ENCODE data around the gene PSMC3. TPM values are rescaled to one million over a fixed set of nuclear protein-coding genes. Genes with fewer than 3 reads are reported as not detected.
"Not testable (repeated sequence)": the region's sequence is repeated elsewhere in the genome, so short reads cannot be mapped to it uniquely, and the experiment has no call there.

Gene PSMC3
- total and polyA plus RNA-seq, 7 experiments from 2014 or later: 42.2 to 149 (median 59.2) TPM

GRCh38 chr11:47466701-47467250, 40.5 kb upstream of the PSMC3 start:
- Histone ChIP-seq H3K27ac (ENCODE audit: low read depth, low read length) (no peak overlapping the region), H3K4me3 (ENCODE audit: low read length) (no peak overlapping the region), H3K4me1 (ENCODE audit: control insufficient read depth in 2 of 2, insufficient read depth in 2 of 2, low read length in 2 of 2) (no peaks in the 10 kb centered on the region), H3K36me3 (ENCODE audit: control insufficient read depth in 2 of 3, insufficient read depth in 3 of 3, low read length in 3 of 3) (peaks cover 2 to 70% (median 6%) of the 10 kb centered on the region in 3 experiments), H3K27me3 (ENCODE audit: control insufficient read depth in 2 of 2, insufficient read depth in 2 of 2, low read length in 2 of 2) (no peaks in the 10 kb centered on the region), H3K9me3 (ENCODE audit: control insufficient read depth in 2 of 3, low read length in 3 of 3) (no peaks in the 10 kb centered on the region)
- Mint-ChIP-seq H3K4me3 (no peak overlapping the region), H3K4me1 (peaks cover 0 to 12% (median 9%) of the 10 kb centered on the region in 7 donors), H3K27ac (peak overlapping the region in 6 of 9 donors; percentile 19 to 65 (median 36)), H3K9me3 (no peaks in the 10 kb centered on the region), H3K27me3 (no peaks in the 10 kb centered on the region), H3K36me3 (peaks cover 0 to 34% (median 11%) of the 10 kb centered on the region in 5 donors)
- ATAC-seq: no peak
- ChIA-PET CTCF (no interaction called here), POLR2A (interaction anchor here (0.6 kb wide), 1 partner anchor 398 kb away, joined by 3 read pairs; no protein-coding TSS in a partner anchor)
- intact Hi-C loops (cut with micrococcal nuclease): no loop called here
- no peak for DNase-seq

GRCh38 chr11:47466201-47466600, 40.0 kb upstream of the PSMC3 start:
- no peak for DNase-seq
- CTCF ChIA-PET: no interaction called here
- intact Hi-C loops (cut with micrococcal nuclease): no loop called here
- ATAC-seq: no peak
- no peak overlapping the region for H3K27ac ChIP-seq (ENCODE audit: low read depth, low read length)
- no peaks in the 10 kb centered on the region for H3K9me3 ChIP-seq (ENCODE audit: control insufficient read depth in 2 of 3, low read length in 3 of 3)
- H3K4me3 ChIP-seq (ENCODE audit: low read length): no peak overlapping the region
- POLR2A ChIA-PET: interaction anchor here (0.6 kb wide), 2 partner anchors 398 to 682 kb away, joined by 3 read pairs; no protein-coding TSS in a partner anchor
- H3K27me3 ChIP-seq (ENCODE audit: control insufficient read depth in 2 of 2, insufficient read depth in 2 of 2, low read length in 2 of 2): no peaks in the 10 kb centered on the region
- H3K9me3 Mint-ChIP-seq: no peaks in the 10 kb centered on the region
- peaks cover 0 to 31% (median 11%) of the 10 kb centered on the region in 5 donors for H3K36me3 Mint-ChIP-seq
- H3K27me3 Mint-ChIP-seq: no peaks in the 10 kb centered on the region
- no peak overlapping the region for H3K4me3 Mint-ChIP-seq
- peak overlapping the region in 2 of 9 donors; percentile 7 to 77 for H3K27ac Mint-ChIP-seq
- H3K4me1 Mint-ChIP-seq: peaks cover 0 to 12% (median 9%) of the 10 kb centered on the region in 7 donors
- peaks cover 0 to 65% (median 6%) of the 10 kb centered on the region in 3 experiments for H3K36me3 ChIP-seq (ENCODE audit: control insufficient read depth in 2 of 3, insufficient read depth in 3 of 3, low read length in 3 of 3)
- no peaks in the 10 kb centered on the region for H3K4me1 ChIP-seq (ENCODE audit: control insufficient read depth in 2 of 2, insufficient read depth in 2 of 2, low read length in 2 of 2)

GRCh38 chr11:47464483-47464882, 38.2 kb upstream of the PSMC3 start:
- no peak for ATAC-seq
- peaks cover 0 to under 1% (median 0%) of the 10 kb centered on the region in 11 donors for H3K9me3 Mint-ChIP-seq
- H3K36me3 Mint-ChIP-seq: peaks cover 0 to 23% (median 9%) of the 10 kb centered on the region in 5 donors
- no peak overlapping the region for H3K4me3 ChIP-seq (ENCODE audit: low read length)
- H3K4me3 Mint-ChIP-seq: no peak overlapping the region
- H3K27ac ChIP-seq (ENCODE audit: low read depth, low read length): no peak overlapping the region
- peaks cover 0 to 50% (median 2%) of the 10 kb centered on the region in 3 experiments for H3K36me3 ChIP-seq (ENCODE audit: control insufficient read depth in 2 of 3, insufficient read depth in 3 of 3, low read length in 3 of 3)
- no peak for DNase-seq
- intact Hi-C loops (cut with micrococcal nuclease): no loop called here
- no peaks in the 10 kb centered on the region for H3K4me1 ChIP-seq (ENCODE audit: control insufficient read depth in 2 of 2, insufficient read depth in 2 of 2, low read length in 2 of 2)
- H3K9me3 ChIP-seq (ENCODE audit: control insufficient read depth in 2 of 3, low read length in 3 of 3): no peaks in the 10 kb centered on the region
- H3K27me3 ChIP-seq (ENCODE audit: control insufficient read depth in 2 of 2, insufficient read depth in 2 of 2, low read length in 2 of 2): no peaks in the 10 kb centered on the region
- H3K27ac Mint-ChIP-seq: no peak overlapping the region
- ChIA-PET CTCF (interaction anchor here (0.6 to 1.9 kb wide), 2 partner anchors 10 to 13 kb away, joined by 3 to 8 read pairs; no protein-coding TSS in a partner anchor), POLR2A (no interaction called here)
- peaks cover 0 to 10% (median 8%) of the 10 kb centered on the region in 7 donors for H3K4me1 Mint-ChIP-seq
- H3K27me3 Mint-ChIP-seq: no peaks in the 10 kb centered on the region

GRCh38 chr11:47461876-47462275, 35.6 kb upstream of the PSMC3 start:
- no peak overlapping the region for H3K4me3 ChIP-seq (ENCODE audit: low read length)
- H3K27me3 ChIP-seq (ENCODE audit: control insufficient read depth in 2 of 2, insufficient read depth in 2 of 2, low read length in 2 of 2): no peaks in the 10 kb centered on the region
- H3K27ac ChIP-seq (ENCODE audit: low read depth, low read length): no peak overlapping the region
- no peaks in the 10 kb centered on the region for H3K9me3 ChIP-seq (ENCODE audit: control insufficient read depth in 2 of 3, low read length in 3 of 3)
- peaks cover 0 to 26% (median 0%) of the 10 kb centered on the region in 3 experiments for H3K36me3 ChIP-seq (ENCODE audit: control insufficient read depth in 2 of 3, insufficient read depth in 3 of 3, low read length in 3 of 3)
- ChIA-PET POLR2A (no interaction called here), CTCF (interaction anchor here (1.2 kb wide), 1 partner anchor 9 kb away, joined by 3 read pairs; no protein-coding TSS in a partner anchor)
- peaks cover 0 to 6% (median 3%) of the 10 kb centered on the region in 5 donors for H3K36me3 Mint-ChIP-seq
- peak overlapping the region in 5 of 9 donors; percentile 17 to 87 (median 67) for H3K27ac Mint-ChIP-seq
- DNase-seq (no peak), ATAC-seq (no peak)
- intact Hi-C loops (cut with micrococcal nuclease): no loop called here
- H3K4me1 Mint-ChIP-seq: peaks cover 0 to 1% (median 0%) of the 10 kb centered on the region in 7 donors
- H3K4me1 ChIP-seq (ENCODE audit: control insufficient read depth in 2 of 2, insufficient read depth in 2 of 2, low read length in 2 of 2): no peaks in the 10 kb centered on the region
- H3K4me3 Mint-ChIP-seq: no peak overlapping the region
- peaks cover 0 to 2% (median 0%) of the 10 kb centered on the region in 11 donors for H3K9me3 Mint-ChIP-seq
- no peaks in the 10 kb centered on the region for H3K27me3 Mint-ChIP-seq

GRCh38 chr11:47460571-47461235, 34.5 kb upstream of the PSMC3 start:
- Histone ChIP-seq H3K9me3 (ENCODE audit: control insufficient read depth in 2 of 3, low read length in 3 of 3) (no peaks in the 10 kb centered on the region), H3K36me3 (ENCODE audit: control insufficient read depth in 2 of 3, insufficient read depth in 3 of 3, low read length in 3 of 3) (peaks cover 0 to 21% (median 0%) of the 10 kb centered on the region in 3 experiments), H3K4me1 (ENCODE audit: control insufficient read depth in 2 of 2, insufficient read depth in 2 of 2, low read length in 2 of 2) (no peaks in the 10 kb centered on the region), H3K27me3 (ENCODE audit: control insufficient read depth in 2 of 2, insufficient read depth in 2 of 2, low read length in 2 of 2) (no peaks in the 10 kb centered on the region), H3K4me3 (ENCODE audit: low read length) (no peak overlapping the region), H3K27ac (ENCODE audit: low read depth, low read length) (no peak overlapping the region)
- ChIA-PET CTCF (interaction anchor here (0.6 kb wide), 1 partner anchor 198 kb away, joined by 5 read pairs; no protein-coding TSS in a partner anchor), POLR2A (no interaction called here)
- Mint-ChIP-seq H3K27me3 (no peaks in the 10 kb centered on the region), H3K4me1 (no peaks in the 10 kb centered on the region), H3K27ac (peak overlapping the region in 5 of 9 donors; percentile 0 to 76 (median 20)), H3K36me3 (peaks cover 0 to 6% (median 3%) of the 10 kb centered on the region in 5 donors), H3K9me3 (peaks cover 0 to 2% (median 0%) of the 10 kb centered on the region in 11 donors), H3K4me3 (no peak overlapping the region)
- no peak for ATAC-seq
- intact Hi-C loops (cut with micrococcal nuclease): no loop called here
- no peak for DNase-seq

GRCh38 chr11:47454258-47454671, 28.0 kb upstream of the PSMC3 start:
- Mint-ChIP-seq H3K4me3 (peak overlapping the region in 1 of 10 donors; percentile 41), H3K27ac (peak overlapping the region in 6 of 9 donors; percentile 16 to 49 (median 44))

More at GRCh38 chr11:47454258-47454671, 28.0 kb upstream of the PSMC3 start:
- H3K27me3 Mint-ChIP-seq; H3K27me3 ChIP-seq (ENCODE audit: control insufficient read depth in 2 of 2, insufficient read depth in 2 of 2, low read length in 2 of 2); H3K4me1 ChIP-seq (ENCODE audit: control insufficient read depth in 2 of 2, insufficient read depth in 2 of 2, low read length in 2 of 2); H3K4me1 Mint-ChIP-seq; H3K36me3 ChIP-seq (ENCODE audit: control insufficient read depth in 2 of 3, insufficient read depth in 3 of 3, low read length in 3 of 3); H3K27ac ChIP-seq (ENCODE audit: low read depth, low read length); H3K36me3 Mint-ChIP-seq; H3K9me3 Mint-ChIP-seq; H3K4me3 ChIP-seq (ENCODE audit: low read length); H3K9me3 ChIP-seq (ENCODE audit: control insufficient read depth in 2 of 3, low read length in 3 of 3): not testable (repeated sequence)
- DNase-seq (peak in 8 of 9 donors; percentile 51 to 76 (median 68)), ATAC-seq (peak; percentile 99)
- CTCF ChIA-PET: interaction anchor here (0.6 to 2.2 kb wide), 6 partner anchors 10 to 696 kb away, joined by 3 to 10 read pairs (median 4); no protein-coding TSS in a partner anchor
- intact Hi-C loops (cut with micrococcal nuclease): loop anchor here (1.0 to 2.0 kb wide), 9 partner anchors 27 to 565 kb away; partner anchors contain the start of genes ARFGAP2 (in 1 of the 2) and PSMC3 (in 1 of the 2)
- POLR2A ChIA-PET: interaction anchor here (0.5 to 0.7 kb wide), 2 partner anchors 133 to 183 kb away, joined by 3 read pairs; no protein-coding TSS in a partner anchor
